ENCODE data around the gene NPLOC4. TPM values are rescaled to one million over a fixed set of nuclear protein-coding genes. Genes with fewer than 3 reads are reported as not detected.

Gene NPLOC4
- total RNA-seq, 1 donor from 2014 or later, result 44.1 TPM

DNA sequence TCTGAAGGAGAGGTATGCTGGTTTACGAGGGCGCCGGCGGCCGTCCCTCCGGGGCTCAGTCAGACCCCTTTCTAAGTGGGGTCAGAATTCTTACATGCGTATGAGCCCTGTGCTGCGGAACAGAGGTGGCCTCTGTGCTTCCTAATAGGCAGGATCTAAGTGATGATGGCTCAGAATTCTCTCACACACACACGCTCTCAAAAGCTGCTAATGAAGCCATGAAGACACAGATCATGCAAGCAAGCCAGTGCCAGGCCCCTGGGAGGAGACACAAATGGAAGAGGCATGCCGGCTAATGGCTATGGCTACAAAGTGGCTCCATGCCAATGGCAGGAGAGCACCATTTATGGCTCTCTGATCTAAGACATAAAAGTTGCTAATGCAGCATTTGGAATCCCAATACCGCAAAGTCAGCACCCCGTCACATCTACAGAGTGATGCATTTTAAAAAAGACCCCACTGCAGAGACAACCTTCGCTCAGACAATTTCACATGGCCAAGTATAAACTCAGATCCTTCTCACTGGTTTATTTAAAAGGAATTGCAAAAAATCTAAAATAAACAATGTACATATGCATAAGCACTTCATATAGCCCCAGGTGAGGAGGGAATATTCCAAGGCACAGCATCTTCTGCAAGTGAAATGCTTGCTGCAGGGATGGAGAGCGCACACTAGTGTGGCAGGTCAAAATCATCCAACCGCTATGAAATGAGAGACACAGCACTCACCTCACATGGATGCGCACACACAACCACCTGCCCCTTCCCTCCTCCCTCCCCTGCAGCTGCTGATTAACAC, 24.5 kb downstream of the NPLOC4 start:
- Mint-ChIP-seq H3K9me3 (peaks cover 5% of the 10 kb centered on the region), H3K4me3 (no peak overlapping the region), H3K27me3 (ENCODE audit: insufficient read depth, low read depth) (no peaks in the 10 kb centered on the region), H3K27ac (no peak overlapping the region), H3K4me1 (peaks cover 7% of the 10 kb centered on the region), H3K36me3 (peaks cover 17% of the 10 kb centered on the region)
- H3F3A ChIP-seq (ENCODE audit: low read depth), result no peaks in the 10 kb centered on the region
- no peaks in the 10 kb centered on the region for H3K27me3 ChIP-seq
- no peak overlapping the region for H2AFZ ChIP-seq (replicated peaks)
- no peaks in the 10 kb centered on the region for H3K4me1 ChIP-seq
- H3K79me2 ChIP-seq (ENCODE audit: low read depth), result peaks cover 38% of the 10 kb centered on the region
- H3K9me3 ChIP-seq (ENCODE audit: low read depth), result no peaks in the 10 kb centered on the region
- no peak overlapping the region for H3K9ac ChIP-seq
- H3K27ac ChIP-seq, result no peak overlapping the region
- no peak overlapping the region for H3K4me3 ChIP-seq
- peaks cover 17% of the 10 kb centered on the region for H4K20me1 ChIP-seq (ENCODE audit: low read depth)
- TF ChIP-seq, protein P1, sequence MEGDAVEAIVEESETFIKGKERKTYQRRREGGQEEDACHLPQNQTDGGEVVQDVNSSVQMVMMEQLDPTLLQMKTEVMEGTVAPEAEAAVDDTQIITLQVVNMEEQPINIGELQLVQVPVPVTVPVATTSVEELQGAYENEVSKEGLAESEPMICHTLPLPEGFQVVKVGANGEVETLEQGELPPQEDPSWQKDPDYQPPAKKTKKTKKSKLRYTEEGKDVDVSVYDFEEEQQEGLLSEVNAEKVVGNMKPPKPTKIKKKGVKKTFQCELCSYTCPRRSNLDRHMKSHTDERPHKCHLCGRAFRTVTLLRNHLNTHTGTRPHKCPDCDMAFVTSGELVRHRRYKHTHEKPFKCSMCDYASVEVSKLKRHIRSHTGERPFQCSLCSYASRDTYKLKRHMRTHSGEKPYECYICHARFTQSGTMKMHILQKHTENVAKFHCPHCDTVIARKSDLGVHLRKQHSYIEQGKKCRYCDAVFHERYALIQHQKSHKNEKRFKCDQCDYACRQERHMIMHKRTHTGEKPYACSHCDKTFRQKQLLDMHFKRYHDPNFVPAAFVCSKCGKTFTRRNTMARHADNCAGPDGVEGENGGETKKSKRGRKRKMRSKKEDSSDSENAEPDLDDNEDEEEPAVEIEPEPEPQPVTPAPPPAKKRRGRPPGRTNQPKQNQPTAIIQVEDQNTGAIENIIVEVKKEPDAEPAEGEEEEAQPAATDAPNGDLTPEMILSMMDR (IDR thresholded peaks at IDR 0.05), result no peak
- TF ChIP-seq EZH2phosphoT487 (IDR thresholded peaks at IDR 0.05) (no peak), EZH2 (IDR thresholded peaks at IDR 0.05) (no peak)
- H3K36me3 ChIP-seq, result no peaks in the 10 kb centered on the region
- DNase-seq (ENCODE audit: low spot score), result no peak
- no peak overlapping the region for H3K4me2 ChIP-seq

DNA sequence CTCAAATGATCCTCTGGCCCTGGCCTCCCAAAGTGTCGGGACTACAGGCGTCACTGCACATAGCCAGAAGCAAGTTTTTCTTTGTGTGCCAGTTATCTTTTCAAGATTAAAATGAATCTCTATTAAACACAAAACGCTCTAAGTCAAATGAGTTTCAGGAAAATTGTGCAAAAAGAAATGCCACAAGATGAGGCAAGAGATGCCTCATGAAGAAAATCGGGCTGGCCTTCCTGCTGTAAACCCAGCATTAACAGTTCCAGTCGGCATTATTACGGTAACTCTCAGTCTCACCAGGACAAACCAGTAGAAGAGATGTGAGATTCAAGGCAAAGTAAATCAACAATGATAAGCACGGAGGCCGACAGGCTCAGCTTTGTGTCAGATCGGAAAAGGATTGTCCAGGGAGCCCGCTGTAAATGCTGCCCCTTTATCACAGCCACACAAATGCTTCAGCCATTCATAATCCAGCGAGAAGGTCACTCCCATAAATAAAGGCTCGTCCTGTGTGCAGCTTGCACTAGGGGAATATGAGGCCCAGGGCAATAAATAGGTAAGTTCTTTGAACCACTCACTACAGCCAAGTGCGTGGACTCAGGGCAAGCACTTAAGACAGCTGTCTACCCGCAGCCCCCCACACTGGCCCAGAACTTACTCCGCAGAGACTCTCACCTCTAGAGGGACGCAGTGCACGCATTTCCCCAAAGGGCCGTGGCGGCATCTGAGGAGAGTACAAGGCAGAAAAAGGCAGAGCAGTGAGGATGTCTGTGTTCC, 27.2 kb downstream of the NPLOC4 start:
- Histone ChIP-seq H3K9me3 (ENCODE audit: low read depth) (no peaks in the 10 kb centered on the region), H3K27me3 (no peaks in the 10 kb centered on the region), H3K4me3 (no peak overlapping the region), H3K4me2 (no peak overlapping the region), H3K36me3 (no peaks in the 10 kb centered on the region), H4K20me1 (ENCODE audit: low read depth) (peaks cover 15% of the 10 kb centered on the region), H3K27ac (no peak overlapping the region), H3F3A (ENCODE audit: low read depth) (no peaks in the 10 kb centered on the region), H3K9ac (no peak overlapping the region), H3K4me1 (no peaks in the 10 kb centered on the region), H3K79me2 (ENCODE audit: low read depth) (peaks cover 11% of the 10 kb centered on the region), H2AFZ (replicated peaks) (no peak overlapping the region)
- TF ChIP-seq EZH2phosphoT487 (IDR thresholded peaks at IDR 0.05) (no peak), EZH2 (IDR thresholded peaks at IDR 0.05) (no peak)
- TF ChIP-seq, protein P1 (IDR thresholded peaks at IDR 0.05), result no peak
- Mint-ChIP-seq H3K4me1 (peaks cover 5% of the 10 kb centered on the region), H3K36me3 (peaks cover 16% of the 10 kb centered on the region), H3K9me3 (no peaks in the 10 kb centered on the region), H3K27me3 (ENCODE audit: insufficient read depth, low read depth) (no peaks in the 10 kb centered on the region), H3K4me3 (no peak overlapping the region), H3K27ac (no peak overlapping the region)
- DNase-seq (ENCODE audit: low spot score), result no peak

DNA sequence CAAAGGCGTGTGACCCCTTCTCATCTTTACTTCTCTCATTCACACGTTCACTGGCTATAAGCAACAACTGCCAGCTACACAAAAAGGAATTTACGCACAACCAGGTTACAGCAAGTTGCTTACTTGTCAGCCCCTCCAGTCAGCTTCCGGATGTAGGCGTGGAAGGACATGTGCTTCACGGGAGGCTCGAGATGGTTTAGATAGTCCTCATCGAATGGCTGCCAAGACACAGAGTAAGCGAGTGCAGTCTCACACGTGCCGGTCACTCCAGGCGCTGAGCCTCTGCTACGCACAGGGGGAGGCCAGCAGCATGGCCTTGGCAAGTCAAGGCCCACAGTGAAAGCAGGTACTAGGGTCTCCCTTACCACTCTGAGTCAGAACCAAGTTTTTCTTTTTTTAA, 28.3 kb downstream of the NPLOC4 start:
- H3K79me2 ChIP-seq (ENCODE audit: low read depth), result peaks cover 1% of the 10 kb centered on the region
- H3K4me3 ChIP-seq, result no peak overlapping the region
- Mint-ChIP-seq H3K27me3 (ENCODE audit: insufficient read depth, low read depth) (no peaks in the 10 kb centered on the region), H3K4me3 (no peak overlapping the region), H3K4me1 (no peaks in the 10 kb centered on the region), H3K9me3 (no peaks in the 10 kb centered on the region), H3K27ac (no peak overlapping the region), H3K36me3 (peaks cover 21% of the 10 kb centered on the region)
- no peaks in the 10 kb centered on the region for H3K9me3 ChIP-seq (ENCODE audit: low read depth)
- TF ChIP-seq, protein P1 (IDR thresholded peaks at IDR 0.05), result no peak
- no peak for TF ChIP-seq EZH2 (IDR thresholded peaks at IDR 0.05)
- TF ChIP-seq EZH2phosphoT487 (IDR thresholded peaks at IDR 0.05), result no peak
- H2AFZ ChIP-seq (replicated peaks), result no peak overlapping the region
- peaks cover 10% of the 10 kb centered on the region for H4K20me1 ChIP-seq (ENCODE audit: low read depth)
- H3K27me3 ChIP-seq, result no peaks in the 10 kb centered on the region
- H3K4me2 ChIP-seq, result no peak overlapping the region
- no peaks in the 10 kb centered on the region for H3K4me1 ChIP-seq
- H3K9ac ChIP-seq, result no peak overlapping the region
- H3K36me3 ChIP-seq, result no peaks in the 10 kb centered on the region
- H3F3A ChIP-seq (ENCODE audit: low read depth), result peaks cover 3% of the 10 kb centered on the region
- no peak overlapping the region for H3K27ac ChIP-seq
- DNase-seq (ENCODE audit: low spot score), result no peak

Data from neural progenitor cell (in vitro differentiated cells).